OCI-LY1 (cell line): ENCODE results near the gene IPO4.

ENCODE experiments used
- EZH2 ChIP-seq: fragments of 200-600 bp; sonication (generic), shearing (Covaris generic); IDR thresholded peaks from 2 replicates; pipeline ENCODE4 v1.8.0; 2017; ENCODE audit warnings: borderline replicate concordance, mixed run types, mild to moderate bottlenecking, antibody characterized with exemption, low read length, moderate library complexity, mixed read lengths
- TF ChIP-seq, protein P1 (sequence below): fragments of 200-600 bp; sonication (generic), shearing (Covaris generic); IDR thresholded peaks from 2 replicates; pipeline ENCODE4 v1.5.1; 2017; ENCODE audit warnings: mild to moderate bottlenecking, antibody characterized with exemption, low read length, moderate library complexity, mixed read lengths

DNA sequence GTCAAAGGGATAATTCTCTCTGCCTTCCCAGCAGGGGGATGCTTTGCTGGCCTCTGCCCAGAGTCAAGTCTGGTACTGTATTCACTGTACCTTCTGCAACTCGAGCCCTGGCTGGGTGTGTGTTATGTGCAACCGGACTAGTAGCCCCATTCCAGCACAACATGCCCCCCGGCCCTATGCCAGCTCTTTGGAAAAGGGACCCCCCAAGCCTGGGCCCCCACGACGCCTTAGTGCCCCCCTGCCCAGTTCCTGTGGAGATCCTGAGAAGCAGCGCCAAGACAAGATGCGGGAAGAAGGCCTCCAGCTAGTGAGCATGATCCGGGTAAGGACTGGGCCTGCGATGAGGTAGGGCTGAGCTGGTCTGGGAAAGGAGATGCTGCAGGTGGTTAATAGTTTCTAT lies 38.0 kb downstream of the IPO4 start:
- TF ChIP-seq, protein P1, sequence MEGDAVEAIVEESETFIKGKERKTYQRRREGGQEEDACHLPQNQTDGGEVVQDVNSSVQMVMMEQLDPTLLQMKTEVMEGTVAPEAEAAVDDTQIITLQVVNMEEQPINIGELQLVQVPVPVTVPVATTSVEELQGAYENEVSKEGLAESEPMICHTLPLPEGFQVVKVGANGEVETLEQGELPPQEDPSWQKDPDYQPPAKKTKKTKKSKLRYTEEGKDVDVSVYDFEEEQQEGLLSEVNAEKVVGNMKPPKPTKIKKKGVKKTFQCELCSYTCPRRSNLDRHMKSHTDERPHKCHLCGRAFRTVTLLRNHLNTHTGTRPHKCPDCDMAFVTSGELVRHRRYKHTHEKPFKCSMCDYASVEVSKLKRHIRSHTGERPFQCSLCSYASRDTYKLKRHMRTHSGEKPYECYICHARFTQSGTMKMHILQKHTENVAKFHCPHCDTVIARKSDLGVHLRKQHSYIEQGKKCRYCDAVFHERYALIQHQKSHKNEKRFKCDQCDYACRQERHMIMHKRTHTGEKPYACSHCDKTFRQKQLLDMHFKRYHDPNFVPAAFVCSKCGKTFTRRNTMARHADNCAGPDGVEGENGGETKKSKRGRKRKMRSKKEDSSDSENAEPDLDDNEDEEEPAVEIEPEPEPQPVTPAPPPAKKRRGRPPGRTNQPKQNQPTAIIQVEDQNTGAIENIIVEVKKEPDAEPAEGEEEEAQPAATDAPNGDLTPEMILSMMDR, result no peak
- TF ChIP-seq EZH2, result no peak
